ENCODE data around the gene ARHGDIB.

DNA sequence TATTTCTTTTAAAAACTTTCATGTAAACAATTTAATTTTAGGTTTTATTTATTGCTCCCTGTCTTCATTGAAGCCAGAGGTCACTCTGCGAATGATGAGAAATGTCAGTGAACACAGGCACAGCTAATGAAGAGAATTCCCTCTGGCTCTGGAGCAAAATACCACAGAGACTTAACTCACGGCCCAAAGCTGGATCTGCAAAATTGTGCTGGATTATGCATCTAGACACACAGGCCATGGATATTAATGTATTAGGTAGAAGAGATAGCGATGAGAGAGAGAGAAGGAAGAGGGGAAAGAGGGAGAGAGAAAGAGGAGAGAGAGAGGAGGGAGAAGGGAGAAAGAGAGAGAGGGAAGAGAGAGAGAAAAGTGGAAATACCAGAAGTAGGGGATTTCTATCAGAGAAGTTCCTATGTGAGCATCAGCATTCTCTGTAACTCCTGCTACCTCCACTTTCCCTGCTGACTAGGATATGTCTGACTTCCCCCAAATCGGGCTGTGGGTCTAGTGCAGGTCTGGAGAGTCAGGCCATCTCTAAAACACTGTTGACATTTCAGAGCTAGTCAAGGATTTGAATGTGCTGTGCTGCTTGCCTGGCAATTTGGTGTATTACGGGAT, 3.7 kb downstream of the ARHGDIB start:
- TF ChIP-seq, protein P1, sequence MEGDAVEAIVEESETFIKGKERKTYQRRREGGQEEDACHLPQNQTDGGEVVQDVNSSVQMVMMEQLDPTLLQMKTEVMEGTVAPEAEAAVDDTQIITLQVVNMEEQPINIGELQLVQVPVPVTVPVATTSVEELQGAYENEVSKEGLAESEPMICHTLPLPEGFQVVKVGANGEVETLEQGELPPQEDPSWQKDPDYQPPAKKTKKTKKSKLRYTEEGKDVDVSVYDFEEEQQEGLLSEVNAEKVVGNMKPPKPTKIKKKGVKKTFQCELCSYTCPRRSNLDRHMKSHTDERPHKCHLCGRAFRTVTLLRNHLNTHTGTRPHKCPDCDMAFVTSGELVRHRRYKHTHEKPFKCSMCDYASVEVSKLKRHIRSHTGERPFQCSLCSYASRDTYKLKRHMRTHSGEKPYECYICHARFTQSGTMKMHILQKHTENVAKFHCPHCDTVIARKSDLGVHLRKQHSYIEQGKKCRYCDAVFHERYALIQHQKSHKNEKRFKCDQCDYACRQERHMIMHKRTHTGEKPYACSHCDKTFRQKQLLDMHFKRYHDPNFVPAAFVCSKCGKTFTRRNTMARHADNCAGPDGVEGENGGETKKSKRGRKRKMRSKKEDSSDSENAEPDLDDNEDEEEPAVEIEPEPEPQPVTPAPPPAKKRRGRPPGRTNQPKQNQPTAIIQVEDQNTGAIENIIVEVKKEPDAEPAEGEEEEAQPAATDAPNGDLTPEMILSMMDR (IDR thresholded peaks at IDR 0.05 in 4 of 5, conservative IDR thresholded peaks at IDR 0.05 in 1 of 5) = no peak
- TF ChIP-seq POLR2A (IDR thresholded peaks at IDR 0.05) = no peak

Measured in gastrocnemius medialis (tissue), 4 donors.